Measurements from ENCODE around the gene AP3D1. TPM values are rescaled to one million over a fixed set of nuclear protein-coding genes. Genes with fewer than 3 reads are reported as not detected.

The AP3D1 gene
- total and polyA plus RNA-seq, 2 donors (not counting 3 experiments of a cell fraction or from before 2014, with no cell fraction given), result 130 to 137 TPM

- Histone ChIP-seq H3K79me2 (ENCODE audit: control insufficient read depth, insufficient read depth, low read length) (peaks cover 67% of the 10 kb centered on the region), H3K4me2 (ENCODE audit: insufficient read depth, low read length) (no peak overlapping the region), H3K9me3 (replicated peaks; ENCODE audit: control insufficient read depth, insufficient read depth, low read length) (no peaks in the 10 kb centered on the region), H3K9me1 (replicated peaks; ENCODE audit: control insufficient read depth, extremely low read depth, insufficient read depth, low read length) (no peaks in the 10 kb centered on the region), H2AFZ (ENCODE audit: low read depth, low read length) (no peak overlapping the region), H3K36me3 (ENCODE audit: control insufficient read depth in 2 of 2, extremely low read depth in 1 of 2, insufficient read depth in 2 of 2, low read length in 2 of 2) (peaks cover 7 to 38% of the 10 kb centered on the region in 2 experiments), H3K4me1 (ENCODE audit: control insufficient read depth, extremely low read depth, insufficient read depth, low read length) (no peaks in the 10 kb centered on the region), H3K27me3 (ENCODE audit: control insufficient read depth in 2 of 2, insufficient read depth in 2 of 2, low read length in 2 of 2) (no peaks in the 10 kb centered on the region), H3K9ac (replicated peaks; ENCODE audit: extremely low read depth, insufficient read depth, low read length) (no peak overlapping the region), H3K27ac (ENCODE audit: insufficient read depth, low read depth, low read length) (no peak overlapping the region), H3K4me3 (replicated peaks in 1 of 3; ENCODE audit: insufficient read depth in 1 of 3, low read depth in 1 of 3, low read length in 3 of 3) (no peak overlapping the region), H4K20me1 (replicated peaks; ENCODE audit: control insufficient read depth, extremely low read depth, insufficient read depth, low read length) (no peaks in the 10 kb centered on the region)
- POLR2A ChIA-PET, result no interaction called here
- CTCF ChIA-PET, result no interaction called here
- TF ChIP-seq CTCF (IDR thresholded peaks at IDR 0.05; ENCODE audit: extremely low read depth in 1 of 2, insufficient read depth in 1 of 2, low read depth in 1 of 2, low read length in 2 of 2) (no peak), POLR2A (IDR thresholded peaks at IDR 0.05; ENCODE audit: low read depth, low read length) (no peak), FOS (IDR thresholded peaks at IDR 0.05; ENCODE audit: borderline replicate concordance, insufficient read depth, low read length) (no peak)
- BruUV-seq (replicated peaks), result no TSS peak
- DNase-seq (ENCODE audit: low read depth, low spot score) (no peak), FAIRE-seq (no peak)
- intact Hi-C loops (cut with micrococcal nuclease), result no loop called here
- dilution Hi-C loops (cut with MboI; ENCODE audit: extremely low pct_ligation_motif_present, low sequenced_read_pairs), result no loop called here
Observed at GRCh38 chr19:2139385-2140137, 11.8 kb downstream of the AP3D1 start.

- intact Hi-C loops (cut with micrococcal nuclease), result no loop called here
- no peak for FAIRE-seq
Observed at GRCh38 chr19:2138061-2138728, 13.2 kb downstream of the AP3D1 start.

More at GRCh38 chr19:2138061-2138728, 13.2 kb downstream of the AP3D1 start:
- POLR2A ChIA-PET, result interaction anchor here (0.7 kb wide), 1 partner anchor 12 kb away, joined by 5 read pairs; no protein-coding TSS in a partner anchor
- Histone ChIP-seq H3K27ac (ENCODE audit: insufficient read depth, low read depth, low read length) (no peak overlapping the region), H3K4me3 (replicated peaks in 1 of 3; ENCODE audit: insufficient read depth in 1 of 3, low read depth in 1 of 3, low read length in 3 of 3) (no peak overlapping the region), H2AFZ (ENCODE audit: low read depth, low read length) (no peak overlapping the region), H3K4me2 (ENCODE audit: insufficient read depth, low read length) (no peak overlapping the region), H3K27me3 (ENCODE audit: control insufficient read depth in 2 of 2, insufficient read depth in 2 of 2, low read length in 2 of 2) (no peaks in the 10 kb centered on the region), H3K4me1 (ENCODE audit: control insufficient read depth, extremely low read depth, insufficient read depth, low read length) (no peaks in the 10 kb centered on the region), H3K9me1 (replicated peaks; ENCODE audit: control insufficient read depth, extremely low read depth, insufficient read depth, low read length) (no peaks in the 10 kb centered on the region), H3K79me2 (ENCODE audit: control insufficient read depth, insufficient read depth, low read length) (peaks cover 54% of the 10 kb centered on the region), H4K20me1 (replicated peaks; ENCODE audit: control insufficient read depth, extremely low read depth, insufficient read depth, low read length) (no peaks in the 10 kb centered on the region), H3K9me3 (replicated peaks; ENCODE audit: control insufficient read depth, insufficient read depth, low read length) (no peaks in the 10 kb centered on the region), H3K36me3 (ENCODE audit: control insufficient read depth in 2 of 2, extremely low read depth in 1 of 2, insufficient read depth in 2 of 2, low read length in 2 of 2) (peaks cover 7 to 38% of the 10 kb centered on the region in 2 experiments), H3K9ac (replicated peaks; ENCODE audit: extremely low read depth, insufficient read depth, low read length) (no peak overlapping the region)
- no peak for TF ChIP-seq POLR2AphosphoS5 (IDR thresholded peaks at IDR 0.05; ENCODE audit: insufficient read depth, low read depth, low read length)
- TF ChIP-seq MAX (IDR thresholded peaks at IDR 0.05; ENCODE audit: insufficient read depth, insufficient read length), result no peak
- TF ChIP-seq GATA2 (IDR thresholded peaks at IDR 0.05; ENCODE audit: insufficient read depth, insufficient read length, low read depth, low read length), result no peak
- no peak for TF ChIP-seq EZH2 (IDR thresholded peaks at IDR 0.05; ENCODE audit: borderline replicate concordance, low read depth, low read length, severe bottlenecking)
- no peak for TF ChIP-seq JUN (IDR thresholded peaks at IDR 0.05; ENCODE audit: borderline replicate concordance, insufficient read depth, insufficient read length, low read depth)
- no peak for TF ChIP-seq FOS (IDR thresholded peaks at IDR 0.05; ENCODE audit: borderline replicate concordance, insufficient read depth, low read length)
- no peak for TF ChIP-seq CTCF (IDR thresholded peaks at IDR 0.05; ENCODE audit: extremely low read depth in 1 of 2, insufficient read depth in 1 of 2, low read depth in 1 of 2, low read length in 2 of 2)
- CTCF ChIA-PET, result no interaction called here
- no peak for DNase-seq (ENCODE audit: low read depth, low spot score)
- no TSS peak for BruUV-seq (replicated peaks)
- dilution Hi-C loops (cut with MboI; ENCODE audit: extremely low pct_ligation_motif_present, low sequenced_read_pairs), result no loop called here

Measured in endothelial cell of umbilical vein (primary cell).